CD4-positive, alpha-beta T cell (primary cell): ENCODE data around the gene MYOZ1. TPM values are rescaled to one million over a fixed set of nuclear protein-coding genes. Genes with fewer than 3 reads are reported as not detected.
"Not testable (repeated sequence)": the region's sequence is repeated elsewhere in the genome, so short reads cannot be mapped to it uniquely, and the experiment has no call there.

Experiments used
- ATAC-seq: fragments of 200-7000 bp; cut with Tn5 transposase; one replicate; pipeline ENCODE4 v1.10.0; 2022; ENCODE audit warnings: mild to moderate bottlenecking; ENCODE audit not compliant: poor library complexity
- CTCF ChIA-PET: fragments of 350-600 bp; sonication (Branson Sonifier 250); formaldehyde crosslinking; loops from one replicate; lab custom pipeline; 2021; ENCODE audit warnings: antibody characterized with exemption, inconsistent platforms; lab: Charles Lee
- POLR2A ChIA-PET: fragments of 350-600 bp; sonication (Branson Sonifier 250); formaldehyde crosslinking; loops from one replicate; lab custom pipeline; 2021; ENCODE audit warnings: antibody characterized with exemption, inconsistent platforms; lab: Charles Lee
- DNase-seq, 14 experiments: peaks; one replicate each; pipeline ENCODE4 v3.0.0-alpha.2; 2013 to 2020; ENCODE audit warnings: mixed read lengths in 2 of 14
- H3K27ac ChIP-seq, 2 donors: one replicate each; pipeline versions ENCODE4 v1.5.1 to v1.7.0; 2013; ENCODE audit warnings: low read length in 2 of 2, low read depth in 1 of 2, mild to moderate bottlenecking in 1 of 2
- H3K27me3 ChIP-seq, 2 experiments: 1 replicate in 1 of 2; 2 replicates in 1 of 2; pipeline versions ENCODE4 v1.6.1 to v1.7.0; 2013; ENCODE audit warnings: low read length in 2 of 2, control low read depth in 1 of 2, mild to moderate bottlenecking in 1 of 2, moderate library complexity in 1 of 2; ENCODE audit not compliant: insufficient read depth in 2 of 2, control insufficient read depth in 1 of 2
- H3K36me3 ChIP-seq: one replicate; pipeline ENCODE4 v1.6.1; 2013; ENCODE audit warnings: low read length, control low read depth; ENCODE audit not compliant: insufficient read depth
- H3K4me1 ChIP-seq: one replicate; pipeline ENCODE4 v1.6.1; 2013; ENCODE audit warnings: low read length, control low read depth; ENCODE audit not compliant: insufficient read depth
- H3K4me3 ChIP-seq: one replicate; pipeline ENCODE4 v1.5.1; 2013; ENCODE audit warnings: mild to moderate bottlenecking, low read length, moderate library complexity
- H3K9me3 ChIP-seq, 2 experiments: 1 replicate in 1 of 2; 2 replicates in 1 of 2; pipeline versions ENCODE4 v1.6.1 to v1.7.0; 2013; ENCODE audit warnings: low read length in 2 of 2, mild to moderate bottlenecking in 2 of 2, control low read depth in 1 of 2, moderate library complexity in 1 of 2; ENCODE audit not compliant: control insufficient read depth in 1 of 2, insufficient read depth in 1 of 2
- H3K27ac Mint-ChIP-seq: one replicate; pipeline ENCODE4 v1.8.0; 2020; ENCODE audit warnings: mixed read lengths
- H3K27me3 Mint-ChIP-seq: one replicate; pipeline ENCODE4 v1.8.0; 2021; ENCODE audit warnings: mixed read lengths
- H3K36me3 Mint-ChIP-seq: one replicate; pipeline ENCODE4 v1.8.0; 2021; ENCODE audit warnings: low read depth, mixed read lengths
- H3K4me1 Mint-ChIP-seq: one replicate; pipeline ENCODE4 v1.8.0; 2021; ENCODE audit warnings: low read depth, mixed read lengths
- H3K4me3 Mint-ChIP-seq: one replicate; pipeline ENCODE4 v1.8.0; 2020; ENCODE audit warnings: mild to moderate bottlenecking, mixed read lengths
- H3K9me3 Mint-ChIP-seq: one replicate; pipeline ENCODE4 v1.8.0; 2020; ENCODE audit warnings: mixed read lengths
- intact Hi-C, 2 experiments: fragments of 100-400 bp; cut with DNase I in 1 of 2; cut with micrococcal nuclease in 1 of 2; formaldehyde crosslinking; loops; one replicate each; pipeline versions ENCODE4 v1.15.1 to v1.9.0; 2023 to 2025; cut with DNase I, micrococcal nuclease
- total RNA-seq, 174 experiments: library from RNA in 2 of 174; stranded (reverse) in 2 of 174; gene quantifications; one replicate each; pipeline ENCODE4 v1.2.3 and lab custom pipeline; 2021 to 2026

MYOZ1 gene
- total RNA-seq, 2 experiments from 2014 or later, result not detected

DNA sequence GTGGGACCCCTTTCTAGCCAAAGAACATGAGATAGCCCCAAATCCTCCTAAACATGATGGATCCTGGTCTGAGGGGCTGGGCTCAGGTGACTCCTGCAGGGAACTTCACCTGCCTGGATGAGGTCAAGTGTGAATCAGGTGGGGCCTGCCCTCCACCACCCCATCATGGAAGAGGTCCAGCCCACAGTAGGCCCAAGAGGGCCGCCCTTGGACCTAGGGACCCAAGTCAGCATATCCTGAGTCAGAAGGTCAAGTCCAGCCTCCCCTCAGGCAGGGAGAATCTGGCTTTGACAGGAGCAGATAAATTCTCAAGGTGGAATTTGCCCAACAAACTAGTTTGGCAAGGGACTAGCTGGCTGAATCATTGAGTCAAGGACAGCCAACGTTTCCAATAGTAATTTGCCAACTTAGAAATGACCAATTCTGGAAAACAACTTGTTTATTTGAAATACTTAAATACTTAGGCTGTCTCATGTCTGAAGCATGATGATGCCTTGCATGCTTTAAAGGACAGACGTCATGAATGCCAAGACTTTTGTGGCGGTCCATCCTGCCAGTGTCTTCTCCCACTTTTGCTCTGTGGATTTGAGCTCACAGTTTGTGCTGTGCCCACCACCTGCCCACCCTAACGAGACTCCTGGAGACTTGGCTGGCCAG lies 25.0 kb upstream of the MYOZ1 start:
- intact Hi-C loops, H3K4me1 Mint-ChIP-seq, ATAC-seq, H3K4me3 ChIP-seq, DNase-seq, H3K9me3 ChIP-seq, H3K9me3 Mint-ChIP-seq, H3K27me3 Mint-ChIP-seq, H3K4me3 Mint-ChIP-seq, H3K27ac Mint-ChIP-seq, H3K36me3 Mint-ChIP-seq, CTCF ChIA-PET, H3K4me1 ChIP-seq, POLR2A ChIA-PET, H3K27ac ChIP-seq, H3K36me3 ChIP-seq, H3K27me3 ChIP-seq: not testable (repeated sequence)

DNA sequence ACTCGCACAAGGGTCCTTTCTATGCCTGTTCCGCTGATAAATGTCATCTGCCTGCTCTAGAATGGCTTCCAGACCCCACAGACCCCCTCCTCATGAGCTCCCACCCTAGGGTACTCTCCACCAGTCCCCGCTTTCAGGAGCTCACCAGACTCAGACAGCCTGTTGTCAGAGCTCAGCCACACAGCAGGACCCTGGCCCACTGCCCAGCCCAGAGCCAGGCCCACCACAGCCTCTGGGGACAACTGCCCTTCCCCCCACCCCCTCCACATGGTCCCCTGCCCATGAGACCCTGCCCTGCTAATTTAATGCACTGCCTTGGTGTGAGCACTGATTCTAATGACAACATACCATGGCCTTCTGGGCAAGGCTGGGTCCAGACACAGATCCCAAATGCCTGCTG lies 24.3 kb upstream of the MYOZ1 start:
- H3K9me3 Mint-ChIP-seq, H3K4me1 ChIP-seq, H3K36me3 Mint-ChIP-seq, H3K27me3 Mint-ChIP-seq, H3K27me3 ChIP-seq, POLR2A ChIA-PET, DNase-seq, CTCF ChIA-PET, intact Hi-C loops, ATAC-seq, H3K27ac ChIP-seq, H3K9me3 ChIP-seq, H3K4me1 Mint-ChIP-seq, H3K36me3 ChIP-seq, H3K4me3 Mint-ChIP-seq, H3K27ac Mint-ChIP-seq, H3K4me3 ChIP-seq: not testable (repeated sequence)

DNA sequence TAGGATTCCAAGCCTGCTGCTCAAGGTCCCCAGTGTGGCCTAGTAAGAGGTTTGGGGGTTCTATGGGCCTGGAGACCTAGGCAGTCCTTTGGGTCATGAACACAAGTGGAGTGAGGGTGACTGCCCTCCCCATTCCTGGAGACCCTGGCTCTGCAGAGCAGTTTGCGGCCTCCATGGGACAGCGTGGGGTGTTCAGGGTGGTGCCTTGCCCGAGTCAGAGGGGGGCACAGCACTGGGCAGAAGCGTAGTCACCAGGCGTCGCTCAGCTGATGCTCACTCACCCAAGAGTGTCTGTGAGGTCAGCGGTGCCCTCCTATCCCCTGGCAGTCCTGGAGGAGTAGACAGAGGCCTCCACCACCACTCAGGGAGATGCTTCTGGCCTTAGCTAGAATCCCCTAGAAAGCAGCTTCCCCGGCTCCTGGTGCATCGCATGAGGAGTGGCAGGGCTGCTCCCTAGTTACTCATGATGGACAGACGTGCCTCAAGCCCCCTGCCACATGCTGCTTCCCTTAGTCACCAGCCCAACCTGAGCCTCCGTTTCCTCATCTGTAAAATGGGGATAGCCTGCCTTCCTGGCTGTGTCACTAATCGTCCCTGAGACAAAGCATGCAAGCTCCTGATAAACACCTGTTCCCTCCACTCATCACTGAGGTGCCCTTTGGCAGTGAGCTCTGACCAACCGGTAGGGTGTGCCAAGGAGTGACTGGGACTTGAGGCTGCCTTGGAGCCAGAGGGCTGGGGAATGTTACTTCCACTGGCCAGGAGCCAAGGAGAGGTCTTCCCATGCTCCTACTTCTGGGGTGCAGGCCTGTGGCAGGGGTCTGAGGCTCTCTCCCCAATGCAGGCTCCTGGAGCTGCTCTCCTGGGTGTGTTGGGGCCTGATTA lies 23.1 kb upstream of the MYOZ1 start:
- CTCF ChIA-PET, H3K9me3 Mint-ChIP-seq, H3K9me3 ChIP-seq, H3K27me3 Mint-ChIP-seq, H3K4me1 ChIP-seq, POLR2A ChIA-PET, H3K4me1 Mint-ChIP-seq, H3K4me3 ChIP-seq, DNase-seq, ATAC-seq, H3K27ac ChIP-seq, H3K27ac Mint-ChIP-seq, H3K4me3 Mint-ChIP-seq, intact Hi-C loops, H3K27me3 ChIP-seq, H3K36me3 Mint-ChIP-seq, H3K36me3 ChIP-seq: not testable (repeated sequence)

DNA sequence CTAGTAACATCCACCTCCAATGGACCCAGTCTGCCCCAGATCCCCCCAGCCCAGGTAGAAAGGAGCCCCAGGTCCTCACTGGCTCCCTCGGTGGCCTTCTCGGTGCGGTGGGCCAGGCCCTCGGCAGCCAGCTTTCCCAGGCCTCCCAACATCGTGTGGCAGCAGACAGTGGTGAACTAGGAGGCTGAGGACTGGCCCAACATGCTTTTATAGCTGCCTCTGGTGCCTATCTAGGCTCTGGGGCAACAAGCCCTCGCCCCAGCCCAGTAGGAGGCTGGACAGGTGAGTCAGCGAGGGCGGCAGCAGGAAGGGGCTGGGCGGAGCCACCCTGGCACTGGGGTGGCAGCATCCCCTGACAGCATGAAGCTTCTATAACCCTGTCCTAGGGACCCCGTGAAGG lies 22.3 kb upstream of the MYOZ1 start:
- H3K4me1 Mint-ChIP-seq, H3K4me3 Mint-ChIP-seq, H3K27me3 Mint-ChIP-seq, POLR2A ChIA-PET, intact Hi-C loops, ATAC-seq, H3K4me3 ChIP-seq, H3K36me3 Mint-ChIP-seq, H3K27ac ChIP-seq, CTCF ChIA-PET, H3K9me3 ChIP-seq, H3K4me1 ChIP-seq, H3K27ac Mint-ChIP-seq, H3K27me3 ChIP-seq, DNase-seq, H3K36me3 ChIP-seq, H3K9me3 Mint-ChIP-seq: not testable (repeated sequence)

DNA sequence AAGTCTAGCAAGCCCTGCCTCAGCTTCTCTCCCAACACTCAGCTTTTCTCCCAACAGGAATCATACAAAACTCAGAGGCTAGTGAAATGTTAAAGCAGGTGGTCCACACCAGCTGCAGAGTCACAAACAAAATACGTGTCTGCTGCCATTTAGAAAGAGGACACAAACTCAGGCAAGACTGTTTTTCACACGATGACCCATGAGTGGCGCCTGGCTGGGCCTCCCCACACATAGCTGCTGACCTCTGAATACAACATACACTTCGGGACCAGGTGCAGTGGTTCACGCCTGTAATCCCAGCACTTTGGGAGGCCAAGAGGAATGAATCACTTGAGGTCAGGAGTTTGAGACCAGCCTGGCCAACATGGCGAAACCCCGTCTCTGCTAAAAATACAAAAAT lies 21.4 kb upstream of the MYOZ1 start:
- H3K4me1 Mint-ChIP-seq, H3K27me3 Mint-ChIP-seq, intact Hi-C loops, H3K27me3 ChIP-seq, H3K4me3 ChIP-seq, H3K27ac ChIP-seq, H3K36me3 ChIP-seq, H3K4me3 Mint-ChIP-seq, ATAC-seq, CTCF ChIA-PET, POLR2A ChIA-PET, H3K9me3 ChIP-seq, H3K27ac Mint-ChIP-seq, H3K9me3 Mint-ChIP-seq, H3K36me3 Mint-ChIP-seq, DNase-seq, H3K4me1 ChIP-seq: not testable (repeated sequence)
